MM.1S (cell line): ENCODE data around the gene HNRNPC.
"Not testable (repeated sequence)": the region's sequence is repeated elsewhere in the genome, so short reads cannot be mapped to it uniquely, and the experiment has no call there.

ENCODE experiments used
- CTCF ChIP-seq: fragments of 300-600 bp; sonication (generic); IDR thresholded peaks from 2 replicates; pipeline ENCODE4 v1.5.1; 2016; ENCODE audit warnings: antibody characterized with exemption, low read length, mixed read lengths
- EZH2 ChIP-seq: fragments of 300-600 bp; sonication (generic); optimal IDR thresholded peaks from 2 replicates; pipeline ENCODE3; 2017; ENCODE audit warnings: low read depth, mild to moderate bottlenecking, antibody characterized with exemption, low read length, mixed read lengths
- EZH2phosphoT487 ChIP-seq: fragments of 300-600 bp; sonication (generic); IDR thresholded peaks from 2 replicates; pipeline ENCODE4 v1.6.1; 2018; ENCODE audit warnings: antibody characterized with exemption, low read length

GRCh38 chr14:21225164-21225563, 44.1 kb downstream of the HNRNPC start:
- TF ChIP-seq CTCF, EZH2phosphoT487, EZH2: not testable (repeated sequence)
